ENCODE data around the gene HECTD2.
"Not testable (repeated sequence)": the region's sequence is repeated elsewhere in the genome, so short reads cannot be mapped to it uniquely, and the experiment has no call there.

HECTD2 gene

GRCh38 chr10:91412354-91413087 is 2.4 kb downstream of the HECTD2 start:
- no peak for DNase-seq

GRCh38 chr10:91415816-91416215 is 5.7 kb downstream of the HECTD2 start:
- DNase-seq: no peak

GRCh38 chr10:91416339-91416855 is 6.3 kb downstream of the HECTD2 start:
- DNase-seq: no peak

GRCh38 chr10:91418416-91418815 is 8.3 kb downstream of the HECTD2 start:
- DNase-seq: no peak

GRCh38 chr10:91420868-91421267 is 10.7 kb downstream of the HECTD2 start:
- DNase-seq: no peak

GRCh38 chr10:91422915-91423314 is 12.8 kb downstream of the HECTD2 start:
- DNase-seq: no peak

- DNase-seq: no peak
These were observed 13.9 kb downstream of the HECTD2 start for GRCh38 chr10:91424016-91424415.

GRCh38 chr10:91432175-91432574 is 22.0 kb downstream of the HECTD2 start:
- no peak for DNase-seq

- no peak for DNase-seq
These were observed 23.5 kb downstream of the HECTD2 start for GRCh38 chr10:91433620-91434019.

GRCh38 chr10:91434041-91434440 is 23.9 kb downstream of the HECTD2 start:
- DNase-seq: no peak

GRCh38 chr10:91435241-91435640 is 25.1 kb downstream of the HECTD2 start:
- DNase-seq: no peak

- not testable (repeated sequence) for DNase-seq
These were observed 28.1 kb downstream of the HECTD2 start for GRCh38 chr10:91438228-91438627.

GRCh38 chr10:91444211-91445182 is 34.4 kb downstream of the HECTD2 start:
- DNase-seq: no peak

GRCh38 chr10:91452063-91452462 is 41.9 kb downstream of the HECTD2 start:
- DNase-seq: no peak

GRCh38 chr10:91453535-91453934 is 43.4 kb downstream of the HECTD2 start:
- no peak for DNase-seq

- not testable (repeated sequence) for DNase-seq
These were observed 45.0 kb downstream of the HECTD2 start for GRCh38 chr10:91455135-91455534.

- DNase-seq: no peak
These were observed 50.5 kb downstream of the HECTD2 start for GRCh38 chr10:91460681-91461080.

- no peak for DNase-seq
These were observed 52.3 kb downstream of the HECTD2 start for GRCh38 chr10:91462423-91462822.

GRCh38 chr10:91464500-91464899 is 54.4 kb downstream of the HECTD2 start:
- no peak for DNase-seq

GRCh38 chr10:91465261-91465660 is 55.1 kb downstream of the HECTD2 start:
- DNase-seq: no peak

- no peak for DNase-seq
These were observed 57.0 kb downstream of the HECTD2 start for GRCh38 chr10:91467114-91467513.

- DNase-seq: no peak
These were observed 61.5 kb downstream of the HECTD2 start for GRCh38 chr10:91471602-91472001.

GRCh38 chr10:91472911-91473310 is 62.8 kb downstream of the HECTD2 start:
- DNase-seq: no peak

GRCh38 chr10:91474009-91474408 is 63.9 kb downstream of the HECTD2 start:
- DNase-seq: no peak

Measured in DMS153 (cell line).